T-helper 9 cell (primary cell): Measurements from ENCODE around the gene KCNMA1.

Experiments used
- DNase-seq: peaks from one replicate; pipeline ENCODE4 v3.0.0-alpha.2; 2020

The KCNMA1 gene

DNA sequence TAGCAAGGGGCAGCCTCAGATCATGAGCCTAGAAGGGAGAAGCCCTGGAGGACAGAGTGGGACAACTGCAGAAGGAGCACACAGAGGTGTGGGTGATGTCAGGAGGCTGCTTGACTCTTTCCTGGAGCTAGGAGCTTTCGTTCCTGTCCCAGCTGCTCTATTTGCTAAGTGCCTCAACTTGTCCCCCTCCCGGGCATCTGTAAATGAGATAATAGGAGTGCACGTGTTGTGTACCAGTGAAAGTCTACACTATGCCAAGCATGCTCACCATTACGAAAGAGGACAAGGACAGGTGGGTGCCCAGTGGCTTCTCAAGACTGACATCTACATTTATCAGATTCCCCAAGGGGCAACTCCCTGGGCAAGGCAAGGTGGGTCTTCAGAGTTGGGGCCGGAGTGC is 162.7 kb downstream of the KCNMA1 start:
- no peak for DNase-seq

DNA sequence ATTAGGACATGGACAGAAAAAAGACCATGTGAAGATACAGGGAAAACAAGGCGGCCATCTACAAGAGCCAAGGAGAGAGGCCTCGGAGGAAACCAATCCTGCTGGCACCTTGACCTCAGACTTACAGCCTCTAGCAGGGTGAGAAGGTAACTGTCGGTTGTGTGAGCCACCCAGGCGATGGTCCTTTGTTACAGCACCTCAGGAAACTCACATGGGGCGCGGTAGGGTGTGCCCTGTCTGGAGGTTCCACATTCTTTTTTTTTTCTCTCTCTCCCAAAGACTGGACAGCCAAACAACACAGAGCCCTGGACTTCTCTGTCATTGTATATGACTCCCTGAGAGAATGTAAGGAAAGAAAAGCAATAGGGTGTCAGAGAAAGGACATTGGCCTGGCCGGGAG is 163.2 kb downstream of the KCNMA1 start:
- no peak for DNase-seq

DNA sequence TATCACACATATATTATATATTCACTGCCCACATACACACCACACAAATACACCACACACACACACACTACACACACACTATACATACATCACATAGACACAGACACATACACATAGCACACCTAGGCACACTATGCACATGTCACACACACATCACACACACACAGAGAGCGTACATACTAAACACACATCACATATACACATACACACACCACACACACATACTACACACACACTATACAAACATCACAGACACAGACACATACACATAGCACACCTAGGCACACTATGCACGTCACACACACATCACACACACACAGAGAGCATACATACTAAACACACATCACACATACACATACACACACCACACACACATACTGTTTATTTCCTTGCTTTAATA is 165.5 kb downstream of the KCNMA1 start:
- DNase-seq = no peak

DNA sequence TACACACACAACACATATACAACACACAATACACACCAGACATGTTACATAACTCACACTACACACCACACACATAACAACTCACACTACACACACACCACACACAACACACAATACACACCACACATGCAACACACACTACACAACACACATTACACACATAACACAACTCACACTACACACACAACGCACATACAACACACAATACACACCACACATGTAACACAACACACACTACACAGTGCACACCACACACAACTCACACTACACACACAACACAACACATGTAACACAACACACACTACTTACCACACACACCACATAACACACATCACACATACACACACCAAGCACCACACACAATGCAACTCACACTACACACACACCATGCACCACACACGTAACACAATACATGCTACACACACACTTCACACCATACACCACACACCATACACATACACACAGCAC is 166.5 kb downstream of the KCNMA1 start:
- no peak for DNase-seq

DNA sequence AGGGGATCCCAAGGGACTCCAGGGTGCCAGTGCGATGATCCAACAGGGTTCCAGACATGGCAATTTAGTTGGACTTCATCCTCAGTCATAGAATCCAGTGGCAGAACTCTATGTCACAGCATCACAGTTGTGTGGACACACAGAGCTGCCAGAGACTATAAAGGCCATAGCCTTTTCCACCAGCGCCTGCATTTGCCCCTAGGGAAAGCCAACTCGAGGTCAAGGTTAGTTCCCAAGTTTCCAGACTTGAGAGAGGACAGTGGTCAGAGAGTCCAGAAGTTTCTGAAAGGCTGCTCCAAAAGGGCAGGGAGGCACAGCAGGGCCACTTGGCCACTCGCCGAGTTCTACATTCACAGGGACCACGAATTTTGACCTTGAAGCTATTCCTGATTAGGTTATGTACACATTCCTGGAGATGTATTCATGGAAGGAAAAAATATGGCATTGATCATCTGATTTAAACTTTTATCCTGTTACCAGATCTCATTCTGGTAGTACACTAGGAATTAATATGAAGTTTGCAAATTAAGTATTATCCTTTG is 170.1 kb downstream of the KCNMA1 start:
- DNase-seq = no peak

DNA sequence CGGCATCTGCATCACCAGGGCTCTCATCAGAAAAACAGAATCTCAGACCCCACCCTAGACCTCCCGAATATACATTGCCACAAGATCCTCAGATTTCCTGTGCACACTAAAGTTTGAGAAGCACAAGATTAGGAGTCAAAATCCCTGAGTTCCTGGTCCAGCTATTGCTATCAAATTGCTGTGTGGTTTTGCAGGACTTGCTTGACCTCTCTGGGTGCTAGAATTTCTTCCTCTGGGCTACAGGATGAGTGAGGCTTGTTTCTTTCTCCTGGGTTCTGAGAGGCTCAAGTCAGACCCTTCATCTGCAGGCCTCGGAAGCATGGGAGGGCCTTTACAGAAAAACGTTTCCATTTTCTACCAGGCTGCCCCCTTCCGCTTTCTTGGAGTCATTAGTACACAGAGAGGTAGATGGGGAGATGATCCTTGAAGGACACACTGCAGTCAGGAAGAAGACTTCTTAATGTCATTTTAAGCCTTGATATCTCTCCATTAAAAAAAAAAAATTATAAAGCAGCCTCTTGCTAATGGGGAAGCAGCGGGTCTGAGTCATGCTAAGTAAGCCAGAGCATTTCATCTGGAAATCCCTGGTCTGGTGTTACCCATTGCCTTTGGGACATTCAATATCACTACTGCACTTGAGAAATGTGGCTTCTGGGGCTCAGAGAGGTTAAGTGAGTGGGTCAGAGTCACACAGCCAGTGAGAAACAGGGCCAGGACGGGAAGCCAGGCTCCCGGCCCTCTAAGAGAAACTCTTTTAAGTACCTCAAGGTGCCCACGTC is 173.5 kb downstream of the KCNMA1 start:
- DNase-seq = no peak

DNA sequence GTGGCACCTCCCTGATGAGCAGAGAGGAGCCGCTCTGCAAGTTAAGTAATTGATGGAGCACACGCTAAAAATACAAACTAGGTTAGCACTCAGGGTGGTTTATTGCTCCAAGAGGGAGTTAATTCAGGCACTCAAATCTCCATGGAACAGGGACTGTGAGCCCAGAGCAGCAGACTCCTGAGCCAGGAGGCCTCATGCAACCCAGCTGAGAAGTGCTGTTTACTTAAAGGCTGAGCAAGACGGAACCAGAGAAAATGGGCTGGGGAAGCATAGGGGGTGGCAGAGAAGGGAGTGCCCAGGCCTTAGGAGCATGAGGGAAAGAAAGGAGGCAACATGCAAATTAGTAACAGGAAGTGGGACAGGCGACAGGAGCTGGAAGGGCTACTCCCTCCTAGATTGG is 174.1 kb downstream of the KCNMA1 start:
- no peak for DNase-seq

DNA sequence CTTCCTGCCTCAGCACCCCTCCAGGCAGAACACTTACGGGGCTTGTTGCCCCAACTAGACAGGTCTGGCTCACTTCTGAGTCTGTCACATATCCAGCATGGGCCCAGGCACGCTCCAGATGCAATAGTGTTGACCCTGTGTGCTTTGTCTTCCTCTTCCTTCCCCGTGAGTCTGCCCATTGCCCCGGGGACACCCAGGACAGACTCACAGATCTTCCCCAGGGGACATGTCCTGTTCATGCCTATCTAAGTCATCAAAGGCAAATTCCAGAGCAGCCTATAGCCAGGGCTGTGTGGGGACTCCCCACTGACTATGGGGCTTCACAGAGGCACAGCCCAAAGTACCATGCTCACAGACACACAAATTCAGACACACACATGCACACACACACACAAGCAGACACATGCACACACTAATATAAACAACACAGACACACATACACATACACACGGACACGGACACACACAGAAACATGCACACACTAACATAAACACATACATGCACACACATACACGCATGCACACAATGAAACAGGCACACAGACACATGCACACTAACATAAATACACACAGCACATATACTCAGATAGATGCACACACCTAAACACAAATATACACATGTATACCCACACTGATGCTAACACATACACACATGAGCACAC is 175.8 kb downstream of the KCNMA1 start:
- DNase-seq = no peak

DNA sequence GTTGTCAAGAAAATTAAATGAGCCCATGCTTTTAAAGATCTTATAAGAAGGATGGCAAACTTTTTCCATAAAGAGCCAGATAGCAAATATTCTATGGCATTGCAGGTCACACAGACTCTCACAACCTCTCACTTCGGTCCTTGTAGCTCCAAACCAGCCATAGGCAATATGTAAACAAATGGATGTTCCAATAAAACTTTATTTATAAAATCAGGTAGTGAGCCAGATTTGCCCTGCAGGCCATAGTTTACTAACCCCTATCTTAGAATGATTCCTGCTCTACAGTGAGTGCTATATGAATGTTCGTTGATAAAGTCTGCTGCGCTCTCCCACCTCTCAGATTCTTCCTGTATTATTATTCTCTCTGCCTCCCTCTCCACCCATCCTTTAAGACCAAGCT is 177.7 kb downstream of the KCNMA1 start:
- no peak for DNase-seq

DNA sequence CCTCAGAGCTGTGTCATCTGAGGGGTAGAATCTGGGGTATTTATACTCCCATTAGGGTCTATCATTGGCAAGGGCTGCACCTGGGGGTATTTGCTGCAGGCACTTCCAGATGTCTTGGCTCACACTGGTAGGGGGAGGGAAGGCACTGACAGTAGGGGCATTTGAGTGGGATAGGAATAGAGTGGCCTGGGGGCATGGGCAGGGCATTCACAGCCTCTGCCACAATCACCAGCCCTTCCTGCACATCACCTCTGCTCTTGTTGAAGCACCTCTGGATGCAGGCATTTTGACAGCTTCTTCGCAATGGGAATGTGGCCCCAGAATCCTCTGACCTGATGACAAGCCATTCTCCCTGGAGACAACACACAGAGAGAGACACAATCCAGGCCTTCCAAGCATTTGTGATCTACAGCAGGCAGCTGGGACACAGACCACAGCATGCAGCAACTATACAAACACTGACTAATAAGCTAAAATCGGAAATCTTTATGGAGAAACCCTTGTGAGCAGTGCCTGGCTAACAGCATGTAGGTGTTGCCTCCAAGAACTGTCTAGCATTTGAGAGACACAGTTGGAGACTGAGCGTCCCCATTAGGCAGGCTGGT is 178.5 kb downstream of the KCNMA1 start:
- no peak for DNase-seq

DNA sequence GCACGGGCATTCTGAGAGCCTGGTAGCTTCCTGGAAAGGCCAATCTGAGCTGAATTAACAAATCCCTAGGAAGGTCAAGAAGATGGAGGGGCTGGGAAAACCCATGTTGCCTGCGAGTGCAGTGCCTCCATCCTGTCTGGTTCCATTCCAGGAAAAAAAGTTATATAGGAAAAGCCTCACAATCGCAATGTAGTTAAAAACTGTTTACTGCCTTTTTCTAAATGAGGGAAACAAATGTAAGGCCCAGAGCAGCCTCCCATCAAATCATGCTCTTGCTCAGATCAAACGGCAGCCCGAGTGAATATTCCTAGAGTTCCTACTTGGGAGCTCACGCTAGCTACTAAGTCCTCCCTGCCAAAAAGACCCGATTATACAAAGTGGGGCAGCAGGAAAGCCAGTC is 179.9 kb downstream of the KCNMA1 start:
- DNase-seq = no peak

DNA sequence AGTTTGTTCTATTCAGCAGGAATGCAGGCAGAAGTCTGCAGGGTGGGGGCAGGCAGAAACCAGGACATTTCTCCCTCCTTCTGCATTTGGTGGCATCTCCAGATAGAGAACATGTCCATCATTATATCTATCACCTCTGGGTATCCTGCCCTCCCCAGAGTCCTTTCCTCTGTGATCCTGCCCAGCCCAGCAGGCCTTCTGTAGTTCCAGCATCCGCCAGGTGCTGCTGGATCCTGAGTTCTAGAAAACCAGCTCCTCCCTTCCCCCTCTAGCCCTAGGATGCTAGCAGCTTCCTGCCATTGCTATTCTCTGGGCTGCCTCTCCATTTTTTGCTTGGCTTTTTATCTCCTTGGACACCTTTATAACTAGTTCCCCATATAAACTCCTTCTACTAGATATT is 180.3 kb downstream of the KCNMA1 start:
- no peak for DNase-seq

DNA sequence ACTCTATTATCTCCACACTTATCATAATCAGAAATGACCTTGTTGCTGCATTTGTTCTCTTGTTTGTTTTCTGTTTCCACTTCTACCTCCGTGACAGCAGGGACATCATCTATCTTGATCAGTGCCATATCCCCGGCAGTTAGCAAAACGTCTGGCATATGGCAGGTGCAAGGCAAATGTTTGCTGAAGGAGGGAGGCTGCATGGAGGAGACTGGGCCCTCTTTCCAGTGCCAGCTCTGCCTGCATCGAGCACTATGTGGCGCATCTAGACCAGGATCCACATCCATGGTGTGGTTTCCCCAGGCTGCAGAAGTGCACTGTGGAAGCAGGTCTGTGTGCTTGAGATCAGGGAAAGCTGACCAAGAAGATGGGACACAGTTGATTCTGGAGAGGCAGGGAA is 181.2 kb downstream of the KCNMA1 start:
- DNase-seq = no peak

DNA sequence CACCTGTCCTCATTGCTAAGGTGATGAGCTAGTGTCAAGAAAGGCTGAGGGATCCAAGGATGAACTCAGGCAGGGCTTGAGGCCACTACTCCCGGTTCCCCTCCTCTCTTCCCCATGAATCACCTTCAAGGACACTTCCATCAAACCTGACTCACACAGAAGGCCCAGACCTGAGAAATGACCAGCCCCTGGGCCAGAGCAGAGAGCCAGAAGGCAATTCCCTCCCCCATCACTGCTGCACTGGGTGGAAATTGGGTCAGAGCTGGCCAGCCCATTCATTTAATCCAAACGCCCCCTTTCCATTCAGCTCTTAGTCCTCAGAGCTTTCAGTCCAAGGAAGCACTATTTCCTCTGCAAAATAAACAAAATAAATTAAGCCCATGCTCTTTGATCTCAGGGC is 182.0 kb downstream of the KCNMA1 start:
- no peak for DNase-seq

DNA sequence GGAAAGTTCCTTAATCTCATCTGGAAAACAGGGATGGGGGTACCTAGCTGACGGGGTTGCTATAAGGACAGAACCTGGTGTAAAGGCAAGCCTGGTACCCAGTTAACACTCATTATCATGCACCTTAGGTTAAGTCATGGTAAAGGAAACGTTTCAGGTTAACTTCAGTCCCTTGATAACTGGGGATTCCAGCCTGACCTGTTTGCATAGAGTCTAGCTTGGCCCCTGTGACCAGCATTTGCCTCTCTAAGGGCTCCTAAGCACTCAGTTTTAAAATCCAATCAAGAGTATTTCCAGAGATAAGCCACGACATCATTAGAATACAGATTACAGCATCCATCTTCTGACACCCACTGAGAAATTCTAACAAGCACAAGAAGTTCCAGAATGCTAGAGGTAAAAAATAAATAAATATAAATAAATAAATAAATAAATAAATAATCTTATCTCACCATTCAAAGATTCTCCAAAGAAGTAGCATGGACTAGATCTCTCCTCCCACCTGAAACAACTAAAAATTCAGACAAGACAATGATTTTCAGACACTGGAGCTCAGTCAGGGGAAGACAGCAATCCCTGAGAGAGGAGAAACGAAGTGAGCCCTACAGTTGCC is 184.6 kb downstream of the KCNMA1 start:
- DNase-seq = no peak

DNA sequence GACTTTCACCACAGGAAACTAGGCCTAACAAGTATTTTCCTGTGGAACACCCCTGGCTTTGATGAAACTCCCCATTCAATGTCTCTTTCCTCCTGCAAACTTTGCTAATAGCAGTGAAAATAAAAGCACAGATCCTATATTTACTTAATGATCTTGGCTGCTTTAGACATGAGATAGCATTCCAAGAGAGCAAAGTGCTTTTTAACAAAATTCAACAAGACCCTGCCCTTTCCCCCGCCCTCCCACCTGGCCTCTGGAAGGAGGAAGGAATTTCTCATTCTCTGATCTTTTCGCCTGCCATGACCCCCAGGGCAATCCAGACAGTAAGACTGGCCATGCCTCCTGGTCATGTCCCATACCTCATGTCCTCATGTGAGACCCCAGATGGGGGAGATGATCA is 185.7 kb downstream of the KCNMA1 start:
- DNase-seq = no peak

DNA sequence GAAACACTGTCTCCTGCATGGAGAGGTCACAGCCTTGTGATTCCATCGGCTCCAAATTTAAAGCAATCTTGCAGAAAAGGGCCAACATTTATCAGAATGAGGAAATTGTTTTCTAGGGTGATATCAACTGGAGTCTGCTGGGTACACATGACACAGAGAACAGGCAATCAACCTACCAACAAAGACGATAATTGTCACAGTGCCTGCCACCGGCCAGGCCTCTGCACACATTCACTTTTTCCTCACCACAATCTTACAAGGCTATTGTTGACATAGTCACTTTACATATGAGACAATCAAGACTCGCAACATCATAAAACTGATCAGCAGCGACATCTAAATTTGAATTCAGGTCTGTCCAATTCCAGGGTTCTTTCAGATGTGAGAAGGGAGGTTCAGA is 189.4 kb downstream of the KCNMA1 start:
- DNase-seq = no peak

DNA sequence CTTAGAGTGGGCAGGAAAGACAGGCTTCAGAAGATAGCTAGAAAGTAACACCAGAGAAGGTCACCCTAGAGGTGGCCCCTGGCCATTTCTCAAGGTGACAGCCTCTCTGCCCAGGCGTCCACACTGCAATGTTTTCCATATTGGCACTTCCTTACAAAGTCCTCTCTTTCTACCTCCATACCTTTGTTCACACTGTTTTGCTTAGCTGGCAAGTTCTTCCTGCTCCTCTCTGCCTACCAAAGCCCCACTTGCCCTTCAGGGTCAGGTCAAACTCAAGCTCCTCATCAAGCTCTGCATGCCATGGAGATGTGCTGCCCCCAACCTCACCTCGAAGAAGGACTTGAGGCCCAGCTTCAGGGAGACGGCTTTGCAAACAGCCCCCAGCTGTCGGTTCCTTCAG is 190.9 kb downstream of the KCNMA1 start:
- no peak for DNase-seq

DNA sequence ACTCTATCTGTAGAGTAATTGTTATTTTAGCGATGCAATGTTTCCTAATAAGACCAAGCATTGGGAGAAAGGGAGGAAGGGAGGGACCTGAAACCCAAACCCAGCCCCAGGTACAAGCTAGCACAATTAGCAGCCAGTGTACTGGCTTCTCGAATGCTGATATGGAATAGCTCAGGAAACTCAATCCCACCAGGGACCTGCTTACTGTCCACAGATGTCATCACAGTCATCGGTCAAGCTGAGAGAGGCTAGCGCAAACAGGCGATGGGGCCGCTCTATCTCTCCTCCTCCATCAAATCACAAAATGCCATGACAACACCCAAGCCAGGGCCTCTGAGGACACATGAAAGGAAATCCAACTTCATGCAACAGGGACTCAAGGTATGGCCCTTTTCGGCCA is 192.1 kb downstream of the KCNMA1 start:
- DNase-seq = no peak

DNA sequence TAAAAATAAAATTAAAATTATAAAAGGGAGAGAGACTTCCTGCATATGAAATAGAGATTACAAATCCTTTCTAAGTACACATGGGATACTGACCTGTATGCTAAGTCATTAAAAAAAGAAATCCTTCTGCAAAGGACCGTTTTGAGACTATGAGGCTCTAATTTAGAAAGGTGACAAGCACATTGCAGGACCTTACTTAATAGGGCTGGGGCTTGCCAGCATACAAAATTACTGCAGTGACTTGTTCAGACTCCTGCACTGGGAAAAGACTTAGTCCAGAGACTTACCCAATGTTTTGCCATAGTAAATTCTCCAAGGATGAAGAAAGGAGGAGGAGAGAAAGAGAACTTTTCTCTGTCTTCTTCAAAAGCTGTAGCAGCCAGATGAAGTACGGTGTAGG is 193.6 kb downstream of the KCNMA1 start:
- DNase-seq = no peak

DNA sequence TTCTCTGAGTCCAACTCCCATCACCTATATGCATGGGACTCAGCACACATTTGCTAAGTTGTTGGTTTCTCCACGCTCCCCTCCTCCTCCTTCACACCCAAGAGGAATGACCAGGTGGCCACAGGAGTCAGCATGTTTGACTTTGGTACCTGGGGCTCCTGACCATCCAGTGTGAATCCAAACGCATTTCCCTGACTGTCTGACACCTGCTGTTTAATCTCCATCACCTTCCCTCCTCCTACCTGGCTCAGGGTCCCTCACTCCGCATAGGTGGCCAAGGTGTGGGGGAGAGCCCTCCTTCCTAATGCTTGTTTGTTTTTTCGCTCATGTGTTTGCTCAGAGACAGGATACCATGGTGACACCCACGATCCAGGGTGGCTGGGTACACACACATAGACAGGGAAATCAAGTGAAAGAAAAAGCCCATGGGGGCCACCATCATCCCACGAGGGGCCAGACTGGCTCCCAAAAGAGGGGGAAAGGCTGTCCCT is 194.9 kb downstream of the KCNMA1 start:
- no peak for DNase-seq

DNA sequence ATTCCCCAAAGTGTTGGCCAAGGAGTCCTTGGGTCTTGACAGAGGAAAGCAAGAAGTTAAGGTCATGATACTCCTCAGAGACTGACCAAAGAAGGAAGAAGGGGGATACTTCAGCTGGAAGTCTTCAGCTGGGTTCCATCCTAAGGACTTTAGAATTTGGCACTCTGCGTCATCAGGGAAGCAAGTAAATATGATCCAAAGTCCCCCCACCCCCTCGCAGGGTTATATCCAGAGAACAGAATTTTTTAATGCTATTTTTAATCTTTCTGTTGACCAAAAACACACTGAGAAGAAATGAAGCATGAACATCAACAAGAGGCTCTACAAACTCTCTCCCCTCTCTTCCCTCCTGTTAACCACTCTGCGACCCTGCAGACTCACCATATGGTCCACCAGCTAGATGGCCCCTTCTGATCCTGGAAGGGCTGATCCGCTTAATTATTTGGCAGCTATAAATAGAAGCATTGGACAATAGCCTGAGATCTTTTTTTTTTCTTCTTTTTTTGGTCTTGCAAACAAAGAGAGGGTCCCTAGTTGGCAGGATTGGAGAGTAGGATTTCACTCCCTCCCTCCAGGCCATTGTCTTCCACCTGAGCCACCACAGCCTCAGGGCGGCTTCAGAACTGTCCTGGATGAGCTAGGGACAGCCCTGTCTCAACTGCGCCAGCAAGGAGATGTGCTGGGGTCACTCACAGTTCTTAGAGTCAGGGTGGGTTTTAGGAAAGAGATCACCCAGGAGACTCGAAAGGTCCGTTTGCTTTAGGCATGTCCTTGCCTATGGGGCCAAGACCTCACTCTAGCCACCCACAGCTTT is 196.0 kb downstream of the KCNMA1 start:
- DNase-seq = no peak
